Neural progenitor cell (in vitro differentiated cells): ENCODE data around the gene BTN2A1.

ENCODE experiments used
- EZH2 ChIP-seq: fragments of 200-600 bp; sonication (generic); IDR thresholded peaks from 2 replicates; pipeline ENCODE4 v1.6.1; 2017; ENCODE audit warnings: antibody characterized with exemption, mild to moderate bottlenecking, moderate library complexity
- EZH2phosphoT487 ChIP-seq: fragments of 200-600 bp; sonication (generic); IDR thresholded peaks from 2 replicates; pipeline ENCODE4 v1.6.1; 2017; ENCODE audit warnings: antibody characterized with exemption

DNA sequence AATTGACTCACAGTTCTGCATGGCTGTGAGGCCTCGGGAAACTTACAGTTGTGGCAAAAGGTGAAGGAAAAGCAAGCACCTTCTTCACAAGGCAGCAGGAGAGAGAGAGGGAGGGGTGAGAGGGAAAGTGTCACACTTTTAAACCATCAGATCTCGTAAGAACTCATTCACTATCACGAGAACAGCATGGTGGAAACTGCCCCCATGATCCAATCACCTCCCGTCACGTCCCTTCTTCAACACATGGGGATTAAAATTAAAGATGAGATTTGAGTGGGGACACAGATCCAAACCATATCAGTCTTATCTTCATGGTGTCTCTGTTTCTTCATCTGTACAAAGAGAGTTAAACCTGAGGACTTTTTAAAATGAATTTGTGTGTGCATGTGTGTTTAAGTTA, 28.6 kb downstream of the BTN2A1 start:
- TF ChIP-seq EZH2 (no peak), EZH2phosphoT487 (no peak)
